ENCODE results near the gene METTL18. TPM values are rescaled to one million over a fixed set of nuclear protein-coding genes. Genes with fewer than 3 reads are reported as not detected.
A peak's percentile ranks its signal among the peaks of the same experiment; 100 is the strongest.

Gene METTL18
- polyA plus RNA-seq (2012; rRNA removed) = 1.7 and 2.3 TPM in 2 replicates
- polyA plus RNA-seq (2012; cell fraction: cytosol; rRNA removed) = 3.4 and 3.9 TPM in 2 replicates
- polyA plus RNA-seq (2012; cell fraction: nucleus; rRNA removed) = 0.93 and 1.8 TPM in 2 replicates

DNA sequence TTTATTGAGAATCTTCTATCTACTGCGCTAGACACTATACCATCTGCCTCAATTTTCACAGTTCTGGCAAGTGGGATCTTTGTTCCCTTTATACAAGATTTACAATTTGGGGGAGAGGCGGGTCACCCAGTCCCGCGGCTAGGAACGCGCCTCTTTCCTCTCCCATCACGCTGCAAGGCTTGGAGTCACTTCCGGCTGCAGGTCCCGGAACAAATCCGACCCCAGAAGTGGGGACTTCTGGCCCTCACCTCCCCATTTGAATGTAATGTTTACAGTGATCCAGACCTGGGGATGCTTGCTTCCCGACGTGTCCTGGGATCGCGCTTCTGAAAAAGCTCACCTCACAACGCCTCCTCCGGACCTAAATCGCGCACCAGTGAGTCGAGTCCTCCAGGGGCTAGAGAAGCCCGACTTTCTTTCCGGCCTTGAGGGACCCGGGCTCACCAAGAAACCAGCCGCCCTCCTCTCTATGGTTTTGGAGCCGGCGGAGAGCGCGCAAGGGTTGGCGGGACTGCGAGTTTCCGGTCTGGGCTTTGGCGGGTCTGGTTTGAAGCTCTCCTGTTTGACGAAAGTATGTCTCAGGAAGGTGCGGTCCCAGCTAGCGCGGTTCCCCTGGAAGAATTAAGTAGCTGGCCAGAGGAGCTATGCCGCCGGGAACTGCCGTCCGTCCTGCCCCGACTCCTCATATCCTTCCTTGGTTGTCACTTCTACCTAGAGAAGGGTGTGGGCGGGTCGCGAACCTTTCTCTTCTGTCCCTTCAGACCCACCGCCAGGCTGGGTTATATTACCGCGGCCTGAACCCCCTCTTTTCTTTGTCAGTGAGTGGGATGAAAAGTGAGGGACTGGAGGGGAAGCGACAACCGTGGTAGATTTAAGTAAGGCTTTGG is at the start of gene METTL18:
Gene METTL18 (minus strand): TSS at position 378 of the 887 bp plus-strand sequence. CDS start 1,212 bp downstream, outside the sequence.
- Histone ChIP-seq H3K36me3 (replicated peaks in 1 of 2; ENCODE audit: control insufficient read depth in 1 of 2, insufficient read depth in 2 of 2, low read length in 1 of 2) (peaks cover 22 to 27% of the 10 kb centered on the region in 2 experiments), H3K79me2 (ENCODE audit: insufficient read depth) (peaks cover 58% of the 10 kb centered on the region; the same call in 1 of the 2 replicates), H3K27me3 (ENCODE audit: insufficient read depth) (no peaks in the 10 kb centered on the region), H3K4me3 (ENCODE audit: low read depth in 2 of 2, low read length in 1 of 2) (peak within 1 kb of the TSS; percentile 70 to 98), H3K9me3 (no peaks in the 10 kb centered on the region), H3K9me2 (no peaks in the 10 kb centered on the region), H3K27ac (ENCODE audit: low read depth in 2 of 2, low read length in 1 of 2) (peak within 1 kb of the TSS; percentile 71 to 98), H3K4me2 (peak within 1 kb of the TSS; percentile 72), H3F3A (replicated peaks; ENCODE audit: insufficient read depth) (no peaks in the 10 kb centered on the region), H3K9ac (peak within 1 kb of the TSS; percentile 82), H3K4me1 (ENCODE audit: control insufficient read depth in 1 of 2, insufficient read depth in 2 of 2, low read depth in 1 of 2, low read length in 1 of 2) (peaks cover 0 to 13% of the 10 kb centered on the region in 2 experiments; a peak in 2 of 4 replicates), H4K20me1 (ENCODE audit: insufficient read depth) (no peaks in the 10 kb centered on the region), H2AFZ (ENCODE audit: low read depth) (peak within 1 kb of the TSS; percentile 86)
- DNase-seq = peak; percentile 86
- WGBS (ENCODE audit: low lambda C conversion rate) = under 1% methylated on average over 30 of the region's 48 CpGs
- CTCF ChIA-PET = interaction anchor here (0.8 to 3.7 kb wide), 2 partner anchors 15 to 38 kb away, joined by 3 to 19 read pairs; no protein-coding TSS in a partner anchor
- POLR2A ChIA-PET = interaction anchor here (1.2 to 1.5 kb wide), 2 partner anchors 15 to 99 kb away, joined by 4 to 15 read pairs; partner anchors contain the start of gene SCYL3
- TF ChIP-seq FOSL2 (IDR thresholded peaks at IDR 0.05; ENCODE audit: borderline replicate concordance, low read depth) (0 out of 2 replicates have a peak, but pooled peaks have one; percentile 2), EP300 (IDR thresholded peaks at IDR 0.05; ENCODE audit: borderline replicate concordance in 1 of 2, low read depth in 1 of 2, low read length in 1 of 2) (0 out of 4 replicates have a peak, but pooled peaks of 1 of the 2 experiments have one; percentile 8), IRF3 (IDR thresholded peaks at IDR 0.05; ENCODE audit: low read depth, low read length) (no peak), ELF1 (IDR thresholded peaks at IDR 0.05) (peak; percentile 95), POLR2AphosphoS5 (IDR thresholded peaks at IDR 0.05; ENCODE audit: low read depth, low read length) (peak; percentile 46), MXI1 (IDR thresholded peaks at IDR 0.05; ENCODE audit: low read depth, low read length) (peak; percentile 86), FOXJ3 (CRISPR knock-in tag; IDR thresholded peaks at IDR 0.05) (0 out of 2 replicates have a peak, but pooled peaks have one; percentile 30), CHD2 (IDR thresholded peaks at IDR 0.05; ENCODE audit: low read length, partially characterized antibody) (peak; percentile 75), RAD21 (IDR thresholded peaks at IDR 0.05; ENCODE audit: low read length) (no peak), TCF12 (IDR thresholded peaks at IDR 0.05) (0 out of 2 replicates have a peak, but pooled peaks have one; percentile 37), SIN3A (IDR thresholded peaks at IDR 0.05; ENCODE audit: borderline replicate concordance, low read depth, low read length) (peak; percentile 95), FOXM1 (IDR thresholded peaks at IDR 0.05; ENCODE audit: low read depth) (no peak), MEF2A (IDR thresholded peaks at IDR 0.05; ENCODE audit: borderline replicate concordance, low read depth) (no peak), GATA2 (CRISPR knock-in tag; IDR thresholded peaks at IDR 0.05) (no peak), REST (IDR thresholded peaks at IDR 0.05; ENCODE audit: low read depth, low read length) (no peak), RXRA (IDR thresholded peaks at IDR 0.05; ENCODE audit: borderline replicate concordance, low read depth) (no peak), ZBTB33 (IDR thresholded peaks at IDR 0.05; ENCODE audit: borderline replicate concordance, low read depth) (no peak; the same call in 1 of the 2 replicates), RCOR1 (IDR thresholded peaks at IDR 0.05; ENCODE audit: low read length) (no peak), NRF1 (IDR thresholded peaks at IDR 0.05; ENCODE audit: low read depth, low read length) (no peak)
- TF ChIP-seq, protein P1, sequence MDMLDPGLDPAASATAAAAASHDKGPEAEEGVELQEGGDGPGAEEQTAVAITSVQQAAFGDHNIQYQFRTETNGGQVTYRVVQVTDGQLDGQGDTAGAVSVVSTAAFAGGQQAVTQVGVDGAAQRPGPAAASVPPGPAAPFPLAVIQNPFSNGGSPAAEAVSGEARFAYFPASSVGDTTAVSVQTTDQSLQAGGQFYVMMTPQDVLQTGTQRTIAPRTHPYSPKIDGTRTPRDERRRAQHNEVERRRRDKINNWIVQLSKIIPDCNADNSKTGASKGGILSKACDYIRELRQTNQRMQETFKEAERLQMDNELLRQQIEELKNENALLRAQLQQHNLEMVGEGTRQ (IDR thresholded peaks at IDR 0.05; ENCODE audit: borderline replicate concordance, low read depth, low read length) = no peak
- TF ChIP-seq, protein P2, sequence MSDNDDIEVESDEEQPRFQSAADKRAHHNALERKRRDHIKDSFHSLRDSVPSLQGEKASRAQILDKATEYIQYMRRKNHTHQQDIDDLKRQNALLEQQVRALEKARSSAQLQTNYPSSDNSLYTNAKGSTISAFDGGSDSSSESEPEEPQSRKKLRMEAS (IDR thresholded peaks at IDR 0.05; ENCODE audit: low read depth) = peak; percentile 85
- TF ChIP-seq, protein P3, sequence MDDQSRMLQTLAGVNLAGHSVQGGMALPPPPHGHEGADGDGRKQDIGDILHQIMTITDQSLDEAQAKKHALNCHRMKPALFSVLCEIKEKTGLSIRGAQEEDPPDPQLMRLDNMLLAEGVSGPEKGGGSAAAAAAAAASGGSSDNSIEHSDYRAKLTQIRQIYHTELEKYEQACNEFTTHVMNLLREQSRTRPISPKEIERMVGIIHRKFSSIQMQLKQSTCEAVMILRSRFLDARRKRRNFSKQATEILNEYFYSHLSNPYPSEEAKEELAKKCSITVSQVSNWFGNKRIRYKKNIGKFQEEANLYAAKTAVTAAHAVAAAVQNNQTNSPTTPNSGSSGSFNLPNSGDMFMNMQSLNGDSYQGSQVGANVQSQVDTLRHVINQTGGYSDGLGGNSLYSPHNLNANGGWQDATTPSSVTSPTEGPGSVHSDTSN (IDR thresholded peaks at IDR 0.05) = no peak

Measured in SK-N-SH (cell line).